GM21723 (cell line): ENCODE data around the gene CDS1.
"Not testable (repeated sequence)": the region's sequence is repeated elsewhere in the genome, so short reads cannot be mapped to it uniquely, and the experiment has no call there.

Experiments
- ATAC-seq: cut with Tn5 transposase; IDR thresholded peaks from one replicate; pipeline ENCODE4 v1.9.1; 2021; ENCODE audit warnings: mild to moderate bottlenecking, moderate library complexity; ENCODE audit not compliant: unreplicated experiment

CDS1 gene

DNA sequence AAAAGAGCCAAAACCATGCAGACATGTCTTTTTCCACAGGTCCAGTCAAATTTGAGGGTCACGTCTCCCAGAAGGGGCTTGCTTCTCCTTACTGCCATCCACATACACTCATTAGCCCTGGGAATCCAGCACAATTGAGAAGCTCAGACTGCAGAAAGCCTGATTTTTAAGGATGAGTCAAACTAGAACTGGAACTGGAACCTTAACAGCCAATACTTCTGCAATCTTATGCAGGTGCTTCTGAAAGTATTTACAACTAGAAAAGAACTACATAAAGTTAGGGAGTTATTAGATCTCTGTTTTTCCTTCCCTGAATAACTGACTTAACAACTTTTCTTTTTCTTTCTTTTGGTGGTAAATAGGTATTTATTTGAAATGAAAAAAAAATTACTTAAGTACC lies 86.3 kb downstream of the CDS1 start:
- no peak for ATAC-seq

DNA sequence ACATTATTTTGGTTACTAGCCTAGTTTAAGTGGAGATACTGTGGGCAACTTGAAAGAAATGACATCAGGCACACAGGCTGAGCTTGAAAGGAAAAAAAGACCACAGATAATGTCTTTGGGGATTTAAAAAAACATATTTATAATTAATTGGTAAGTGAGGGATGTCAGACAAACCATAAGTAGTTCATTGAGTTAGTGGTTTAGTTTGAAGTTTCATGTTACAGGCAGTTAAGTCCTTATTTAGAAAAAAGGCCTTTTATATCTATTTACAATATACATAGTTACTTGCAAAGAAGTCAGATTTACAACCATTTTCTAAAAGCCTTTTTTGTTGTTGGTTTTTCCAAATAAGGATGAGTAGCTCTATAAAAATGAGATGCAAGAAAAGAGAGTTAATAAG lies 89.2 kb downstream of the CDS1 start:
- no peak for ATAC-seq

DNA sequence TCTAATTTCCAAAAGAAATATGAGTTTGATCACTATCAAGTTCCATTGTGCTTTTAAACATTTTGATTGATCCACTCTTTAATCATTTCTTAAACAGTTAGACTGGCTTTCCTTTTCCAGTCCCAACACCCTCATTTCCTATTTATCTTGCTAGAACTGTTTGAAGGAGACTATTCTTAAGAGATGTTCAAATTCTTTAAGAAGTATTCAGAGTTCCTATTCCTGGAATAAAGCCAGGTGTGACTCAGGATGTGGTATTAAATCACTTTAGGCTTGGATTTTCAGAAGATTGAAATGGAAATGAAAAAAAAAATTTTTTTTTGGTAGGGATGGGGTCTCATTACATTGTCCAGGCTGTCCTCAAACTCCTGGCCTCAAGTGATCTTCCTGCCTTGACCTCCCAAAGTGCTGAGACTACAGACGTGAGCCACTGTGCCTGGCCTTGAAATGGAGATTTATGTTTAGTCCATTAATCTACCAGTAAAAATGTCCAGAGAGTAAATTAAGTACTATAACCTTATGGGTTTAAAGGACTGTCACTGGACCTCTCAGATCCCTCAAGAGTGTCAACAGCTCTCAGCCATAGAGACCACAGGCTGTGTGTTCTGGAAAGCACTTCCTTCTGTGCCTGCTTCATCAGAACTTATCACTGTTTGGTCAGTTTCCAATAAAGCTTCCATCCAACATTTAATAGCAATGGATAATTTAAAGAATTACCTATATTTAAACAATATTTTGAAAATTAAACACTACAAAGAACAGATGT lies 90.7 kb downstream of the CDS1 start:
- no peak for ATAC-seq

DNA sequence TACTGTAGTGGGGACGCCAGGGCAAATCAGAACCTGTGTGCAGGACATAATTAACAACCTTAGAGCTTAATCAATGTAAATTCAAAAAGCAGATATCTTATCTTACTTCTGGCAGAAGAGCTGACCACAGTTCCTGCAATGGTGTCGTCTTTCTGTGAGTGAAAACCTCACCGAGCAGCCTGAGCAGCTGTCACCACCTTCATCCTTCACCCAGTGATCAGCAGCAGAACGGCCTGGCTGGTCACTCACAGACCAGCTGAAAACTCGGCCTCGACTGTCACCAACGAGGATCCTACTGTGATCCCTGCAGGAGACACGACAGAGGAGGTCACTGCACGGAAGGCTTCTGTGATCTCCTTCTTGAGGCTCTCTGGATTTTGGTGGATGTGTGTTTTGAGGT lies 94.2 kb downstream of the CDS1 start:
- no peak for ATAC-seq

DNA sequence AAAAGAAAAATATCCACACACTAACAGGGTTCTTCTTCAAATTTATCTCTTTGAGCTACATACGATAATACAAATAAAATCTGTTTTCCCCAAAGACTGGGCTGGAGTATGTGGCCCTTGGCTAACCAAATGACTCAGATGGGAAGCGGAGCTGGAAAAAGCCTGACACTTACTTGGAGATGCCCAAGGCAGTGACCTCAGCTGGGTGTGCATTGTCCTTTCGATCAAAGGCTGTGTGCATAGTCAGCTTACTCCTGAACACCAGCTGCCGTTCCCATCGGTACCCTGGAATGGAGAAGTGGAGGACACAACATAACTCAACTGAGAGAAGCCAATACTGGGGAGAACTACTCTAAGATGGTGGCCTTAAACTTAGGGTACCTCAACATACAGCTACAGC lies 95.1 kb downstream of the CDS1 start:
- ATAC-seq, result no peak

DNA sequence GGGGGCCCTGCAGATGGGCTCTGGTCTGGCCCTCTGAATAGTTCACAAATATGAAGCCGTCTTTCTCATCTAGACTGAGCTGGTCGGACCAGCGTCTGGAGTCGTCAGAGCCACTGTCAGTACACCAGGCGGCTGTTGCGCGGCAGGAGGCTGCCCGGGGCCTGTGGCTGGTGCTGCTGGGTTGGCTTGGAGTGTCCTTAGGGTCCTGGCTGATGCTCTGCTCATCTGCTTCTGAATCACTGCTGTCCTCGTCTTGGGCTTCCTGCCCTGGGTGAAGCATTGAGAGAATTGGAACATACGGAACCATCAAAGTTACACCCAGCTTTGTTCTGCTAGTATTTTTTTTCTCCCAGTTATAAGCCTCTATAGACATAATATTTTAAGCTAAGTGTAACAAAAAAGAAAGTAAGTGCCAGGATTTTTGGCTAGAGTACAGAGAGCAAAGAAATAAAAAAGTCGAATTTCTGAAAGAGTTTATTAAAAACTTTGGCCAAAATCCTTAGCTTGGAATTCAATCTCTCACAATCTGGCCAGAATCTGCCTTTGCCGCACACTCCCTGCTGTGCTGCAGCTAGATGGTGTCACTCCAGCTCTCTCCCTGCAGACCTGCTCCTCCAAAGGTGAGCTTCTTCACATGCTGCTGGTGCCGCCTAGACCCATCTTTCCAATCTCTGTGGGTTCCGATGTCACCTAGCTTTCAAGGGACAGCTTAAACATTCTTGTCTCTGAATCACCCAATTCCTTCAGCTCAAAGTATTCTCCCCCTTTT lies 96.2 kb downstream of the CDS1 start:
- no peak for ATAC-seq

DNA sequence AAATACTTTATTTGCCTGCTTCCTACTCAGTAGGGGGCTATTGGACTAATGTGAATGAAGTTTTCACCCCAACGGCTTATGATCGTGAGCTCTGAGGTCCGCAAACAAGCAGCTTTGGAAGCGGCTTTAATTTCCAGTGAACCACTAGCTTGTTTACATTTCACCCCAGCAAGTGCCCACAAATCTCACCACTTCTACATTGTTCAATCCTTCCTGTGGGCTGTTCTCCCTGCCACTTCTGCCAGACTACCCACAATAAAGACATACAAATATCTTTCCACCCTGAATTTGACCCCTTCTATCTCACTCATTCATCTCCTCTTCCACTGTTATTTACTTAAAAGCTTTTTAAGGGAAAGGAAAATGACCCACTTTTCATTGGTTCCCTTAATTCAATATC lies 98.0 kb downstream of the CDS1 start:
- ATAC-seq, result no peak

DNA sequence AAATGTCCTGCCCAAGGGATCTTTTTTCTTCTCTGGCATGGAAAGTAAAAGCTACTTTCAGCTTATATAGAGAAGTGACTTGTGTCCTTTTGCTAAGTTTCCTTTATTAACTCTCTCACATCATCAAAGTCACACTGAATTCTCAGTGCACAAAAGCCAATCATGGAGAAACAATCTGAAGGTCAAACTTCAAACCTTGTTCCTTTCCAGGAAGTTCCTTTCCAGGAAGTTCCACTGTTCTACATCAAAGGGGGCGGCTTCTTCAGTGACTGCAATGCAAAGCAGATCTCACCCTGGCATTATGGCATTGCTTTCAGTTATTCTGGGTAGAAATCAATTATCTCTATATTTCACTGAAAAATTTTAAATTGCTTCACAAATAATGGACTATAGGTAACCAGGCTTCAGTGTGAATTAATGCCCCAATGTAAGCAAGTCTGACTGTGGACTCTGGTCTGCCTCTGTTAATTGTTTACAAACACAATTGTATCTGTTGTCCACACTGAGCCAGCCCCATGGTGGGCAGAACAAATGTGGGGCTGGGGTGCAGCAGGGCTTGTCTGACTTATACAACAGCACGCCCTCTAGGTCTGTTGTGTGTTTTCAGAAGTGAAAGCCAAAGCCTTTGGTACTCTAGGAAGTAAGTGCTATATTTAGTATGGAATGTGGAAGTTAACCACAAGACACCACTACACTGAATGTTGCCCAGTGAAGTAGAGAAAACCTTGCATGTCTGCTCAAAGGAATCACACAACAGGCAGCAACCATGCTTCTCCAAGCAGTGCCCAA lies 98.8 kb downstream of the CDS1 start:
- ATAC-seq, result no peak

DNA sequence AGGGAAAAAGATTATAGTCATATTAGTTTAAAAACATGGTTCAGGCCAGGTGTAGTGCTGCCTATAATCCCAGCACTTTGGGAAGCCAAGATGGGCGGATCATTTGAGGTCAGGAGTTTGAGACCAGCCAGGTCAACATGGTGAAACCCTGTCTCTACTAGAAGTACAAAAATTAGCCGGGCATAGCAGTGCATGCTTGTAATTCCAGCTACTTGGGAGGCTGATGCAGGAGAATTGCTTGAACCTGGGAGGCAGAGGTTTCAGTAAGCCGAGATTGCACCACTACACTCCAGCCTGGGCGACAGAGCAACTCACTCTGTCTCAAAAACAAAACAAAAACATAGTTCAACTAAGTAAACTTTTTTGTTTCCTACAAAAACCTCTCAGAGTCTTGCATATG lies 99.7 kb downstream of the CDS1 start:
- ATAC-seq, result not testable (repeated sequence)

DNA sequence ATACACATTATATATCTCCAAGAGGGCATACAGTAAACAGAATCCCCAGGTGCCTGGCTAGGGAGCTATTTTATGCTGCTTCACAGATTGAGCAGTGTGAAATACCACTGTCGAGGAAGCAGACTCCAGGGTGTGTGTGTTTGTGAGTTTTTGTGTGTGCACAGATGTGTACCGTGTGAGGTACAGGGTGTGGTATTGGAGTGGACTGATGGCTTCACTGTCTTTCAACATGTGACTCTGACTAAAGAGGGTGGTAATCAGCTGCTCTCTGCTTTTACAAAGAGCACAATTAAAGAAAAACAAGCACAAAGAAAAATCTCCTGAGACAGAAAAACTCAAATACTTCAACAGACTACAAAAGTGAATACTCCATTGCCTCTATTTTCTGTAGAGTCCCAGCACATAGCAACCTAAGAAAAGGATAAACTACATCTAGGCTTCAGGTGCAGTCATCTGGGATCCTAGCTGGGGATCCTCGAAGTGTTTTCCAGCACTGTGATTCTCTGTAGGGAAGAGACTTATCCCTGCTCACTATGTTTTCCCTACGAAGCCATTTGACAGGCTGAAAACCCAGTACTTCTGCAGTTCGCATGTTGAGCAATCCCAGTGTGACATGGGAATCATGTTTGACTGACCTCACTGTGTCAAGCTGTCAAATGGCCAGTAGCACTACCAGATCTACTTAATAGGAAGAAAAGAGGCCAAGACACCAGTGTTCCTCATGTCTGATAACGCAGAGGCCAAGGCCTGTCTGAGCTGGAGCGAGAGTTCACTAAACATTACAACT lies 100.3 kb downstream of the CDS1 start:
- no peak for ATAC-seq

DNA sequence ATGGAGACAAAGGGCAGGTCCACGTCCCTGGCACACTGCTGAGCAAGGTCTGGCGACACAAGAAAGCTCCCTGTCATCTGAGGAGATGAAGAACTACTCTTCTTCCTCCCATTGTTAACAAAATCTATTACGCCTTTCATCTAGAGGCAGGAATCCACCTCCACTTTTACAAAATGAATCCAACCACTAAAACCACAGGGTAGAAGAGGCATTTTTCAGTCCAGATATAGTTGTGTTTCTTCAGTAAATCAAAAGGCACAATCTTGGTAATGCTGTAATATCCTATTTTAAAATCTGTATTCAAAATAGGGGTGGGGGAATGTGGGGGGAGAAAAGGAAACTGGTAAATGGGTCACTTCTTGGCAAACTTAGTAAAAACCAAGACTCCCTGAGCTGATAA lies 101.4 kb downstream of the CDS1 start:
- ATAC-seq, result no peak

DNA sequence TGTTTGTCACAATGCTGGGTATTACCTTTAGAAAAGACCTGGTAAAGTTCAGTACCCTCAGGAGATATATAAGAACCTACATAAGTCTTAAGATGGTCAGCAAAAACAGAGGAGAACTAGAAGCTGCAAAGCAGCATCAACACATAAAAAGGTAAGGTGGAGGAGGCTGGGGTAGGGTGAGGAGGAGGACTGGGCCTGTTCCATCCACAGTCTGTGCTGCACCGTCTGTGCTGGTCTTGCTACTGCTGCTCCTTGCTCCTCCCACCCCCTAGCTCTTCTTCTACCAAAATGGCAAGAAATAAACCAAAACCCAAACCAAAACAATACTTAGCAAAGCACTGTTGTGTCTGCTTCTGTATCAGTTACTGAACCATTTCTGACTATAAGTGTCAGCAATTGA lies 102.2 kb downstream of the CDS1 start:
- ATAC-seq, result no peak

DNA sequence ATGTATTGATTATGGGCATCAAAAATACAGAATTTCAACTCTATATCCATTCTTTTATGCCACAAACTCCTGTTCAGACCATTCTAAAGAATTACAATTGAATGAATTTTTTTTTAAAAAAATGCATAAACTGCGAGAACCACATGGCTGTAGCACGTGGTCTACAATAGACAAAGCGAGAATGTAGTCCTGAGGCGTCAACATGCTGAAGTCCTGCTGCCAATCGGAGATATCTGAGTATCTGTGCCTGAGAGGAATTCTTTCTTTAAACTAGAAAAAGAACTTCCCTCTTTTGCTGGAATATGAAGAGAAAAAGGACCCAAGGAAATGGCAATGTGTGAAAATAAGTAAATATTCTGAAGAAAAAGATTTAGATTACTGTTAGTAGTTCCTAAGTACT lies 105.7 kb downstream of the CDS1 start:
- ATAC-seq, result no peak

DNA sequence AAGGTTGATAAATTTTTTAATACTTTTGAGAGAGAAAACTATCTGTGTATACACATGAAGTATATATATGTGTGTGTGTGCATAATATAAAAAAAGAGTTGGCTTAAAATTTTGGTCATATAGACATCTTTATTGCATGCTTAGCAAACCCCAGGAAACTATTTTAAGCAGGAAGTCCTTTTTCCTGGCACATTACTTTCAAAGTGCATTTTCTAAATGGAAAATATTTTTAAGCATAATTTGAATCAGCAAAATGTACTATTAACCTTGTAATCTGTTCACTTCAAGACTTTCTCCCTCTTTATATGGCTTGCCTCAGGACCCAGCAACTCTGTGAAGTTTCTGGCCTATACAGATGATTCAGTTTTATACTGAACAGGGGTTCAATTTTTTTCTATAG lies 106.3 kb downstream of the CDS1 start:
- ATAC-seq, result no peak

DNA sequence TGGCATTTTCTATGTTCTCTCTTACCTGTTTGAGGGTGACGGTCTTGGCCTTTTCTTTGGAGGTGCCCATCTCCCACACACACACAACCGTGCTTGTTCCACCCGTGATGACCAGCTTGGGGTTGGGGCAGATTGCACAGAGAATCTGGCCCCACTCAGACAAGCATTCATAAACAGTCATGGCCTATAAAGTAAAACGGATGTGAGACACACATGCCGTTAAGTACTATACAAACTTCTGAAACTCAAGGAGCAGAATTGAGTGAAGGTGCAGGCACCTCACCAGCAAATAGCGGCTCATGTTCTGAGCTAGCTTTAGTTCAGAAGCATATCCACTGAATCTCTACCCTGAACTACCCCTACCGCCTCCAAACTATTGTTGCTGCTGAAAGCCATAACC lies 107.6 kb downstream of the CDS1 start:
- ATAC-seq, result no peak

DNA sequence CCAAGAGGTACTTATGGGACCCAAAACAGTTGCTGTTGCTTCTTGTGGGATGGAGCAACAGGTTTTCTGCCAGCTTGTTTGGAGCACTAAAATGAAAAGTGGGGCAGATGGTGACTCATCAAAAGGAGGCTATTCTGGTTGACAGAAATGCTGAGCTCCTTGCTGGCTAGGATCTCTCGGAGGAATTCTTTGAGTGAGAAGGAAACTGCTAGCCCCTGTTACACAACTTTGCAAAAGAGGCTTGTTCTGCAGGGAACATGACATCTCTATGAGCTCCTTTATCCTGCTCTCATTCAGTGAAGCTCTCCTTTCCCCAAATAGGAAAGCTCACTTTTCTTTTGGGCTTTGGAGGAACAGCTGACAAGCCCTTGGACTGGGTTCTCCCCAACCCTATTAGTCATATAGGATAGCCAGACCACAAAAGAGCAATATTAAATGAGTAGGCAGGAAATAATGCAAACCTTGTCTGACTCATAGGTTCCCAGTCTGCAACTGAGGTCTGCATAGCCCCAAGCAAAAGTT lies 108.3 kb downstream of the CDS1 start:
- ATAC-seq, result no peak

DNA sequence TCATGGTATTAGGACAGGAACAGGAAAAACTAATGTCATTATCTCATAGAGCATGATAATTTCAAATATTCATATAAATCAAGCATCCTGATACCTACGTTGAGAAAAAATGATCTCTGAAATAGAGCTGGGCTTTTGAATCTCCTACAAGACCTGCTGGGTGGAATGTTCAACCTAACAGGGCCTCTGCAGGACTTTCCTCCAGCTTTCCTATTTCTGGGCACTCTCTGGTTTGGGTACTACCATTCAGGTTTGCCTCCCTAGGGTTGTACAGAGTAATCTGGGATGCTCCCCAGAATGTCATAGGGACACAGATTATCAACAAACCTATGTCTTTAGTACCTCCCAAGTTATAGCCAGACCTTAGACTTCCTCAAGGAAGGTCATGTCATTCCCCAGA lies 108.9 kb downstream of the CDS1 start:
- ATAC-seq, result no peak

DNA sequence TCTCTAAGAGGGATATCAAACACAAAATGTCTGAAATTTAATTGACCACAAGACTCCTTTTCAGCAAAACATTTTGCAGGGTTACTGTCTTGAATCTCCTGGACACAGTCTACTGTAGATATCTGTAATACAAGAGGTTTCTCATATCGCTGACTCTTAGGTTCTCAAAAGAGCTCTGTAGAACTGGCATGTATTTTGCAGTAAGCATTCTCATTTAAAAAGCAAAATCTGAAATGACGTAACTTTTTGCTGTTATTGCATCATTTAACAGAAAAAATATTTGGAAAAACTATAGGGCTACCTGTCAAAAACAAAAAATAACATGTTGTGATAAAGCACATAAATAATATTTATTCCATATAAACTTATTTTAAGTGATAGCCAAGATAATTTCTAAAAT lies 114.2 kb downstream of the CDS1 start:
- no peak for ATAC-seq

DNA sequence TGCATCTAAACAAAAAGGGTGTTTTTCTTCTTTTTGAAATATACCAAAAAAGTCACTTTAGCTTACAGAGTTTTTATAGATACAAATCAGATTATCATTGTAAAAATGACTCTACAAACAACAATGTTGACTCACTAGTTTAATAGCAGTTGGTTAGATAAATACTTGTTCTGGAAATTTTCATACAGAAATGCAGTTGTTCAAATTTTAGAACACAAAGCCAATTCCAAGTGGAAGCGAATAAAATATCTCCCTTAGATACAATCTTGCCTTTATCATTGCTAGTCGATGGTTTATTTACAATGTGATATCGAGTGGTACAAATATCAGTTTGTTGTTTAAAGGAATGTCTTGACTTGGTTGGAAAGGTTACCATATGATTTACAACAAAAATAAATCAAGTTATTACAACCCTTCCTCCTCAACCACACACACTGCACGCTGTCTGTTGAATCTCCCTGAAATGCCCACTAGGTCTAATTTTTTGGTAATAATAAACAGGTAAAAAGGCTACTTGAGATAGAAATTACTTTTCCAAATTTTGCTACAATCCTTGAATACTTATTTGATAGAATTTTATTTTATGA lies 114.8 kb downstream of the CDS1 start:
- no peak for ATAC-seq

DNA sequence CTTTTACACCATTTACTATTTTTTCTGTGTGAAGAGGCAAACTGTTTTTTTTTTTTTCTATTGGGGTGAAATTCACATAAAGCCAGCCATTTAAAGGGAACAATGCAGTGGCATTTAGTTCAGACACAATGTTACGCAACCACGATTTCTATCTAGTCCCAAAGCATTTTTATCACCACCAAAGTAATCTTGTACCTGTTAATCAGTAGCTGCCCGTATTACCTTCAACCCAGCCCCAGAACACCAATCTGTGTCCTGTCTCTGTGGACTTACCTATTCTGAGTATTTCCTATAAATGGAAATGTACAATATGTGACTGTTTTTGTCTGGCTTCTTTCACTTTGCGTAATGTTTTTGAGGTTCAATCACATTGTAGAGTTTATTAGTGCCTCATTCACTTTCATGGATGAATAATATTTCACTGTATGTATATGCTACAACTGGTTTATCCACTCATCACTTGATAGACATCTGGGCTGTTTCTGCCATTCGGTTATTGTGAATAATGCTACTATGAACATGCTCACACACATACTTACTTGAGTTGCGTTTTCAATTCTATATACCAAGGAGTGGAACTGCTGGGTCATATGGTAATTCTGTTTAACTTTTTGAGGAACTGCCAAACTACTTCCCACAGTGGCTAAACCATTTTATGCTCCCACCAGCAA lies 116.2 kb downstream of the CDS1 start:
- ATAC-seq, result no peak
